Loucy (cell line): ENCODE data around the gene BORCS6.

Experiments used
- H2AFZ ChIP-seq: fragments of 200-600 bp; sonication (generic); 2 replicates; pipeline ENCODE4 v1.6.0; 2016; ENCODE audit warnings: antibody characterized with exemption, mild to moderate bottlenecking, low read length, moderate library complexity
- H3F3A ChIP-seq: fragments of 200-600 bp; 2 replicates; pipeline ENCODE4 v1.6.0; 2016; ENCODE audit warnings: antibody characterized with exemption, low read depth, mild to moderate bottlenecking
- H3K27me3 ChIP-seq: fragments of 200-600 bp; sonication (generic); 2 replicates; pipeline ENCODE4 v1.6.1; 2014; ENCODE audit warnings: low read length, mild to moderate bottlenecking; ENCODE audit not compliant: insufficient read depth, poor library complexity, severe bottlenecking
- H3K36me3 ChIP-seq: fragments of 200-600 bp; sonication (generic); 2 replicates; pipeline ENCODE4 v1.6.1; 2016; ENCODE audit warnings: low read length; ENCODE audit not compliant: insufficient read depth
- H3K4me1 ChIP-seq: fragments of 200-600 bp; sonication (generic); 2 replicates; pipeline ENCODE4 v1.5.1; 2014; ENCODE audit warnings: low read length, mild to moderate bottlenecking; ENCODE audit not compliant: insufficient read depth, poor library complexity, severe bottlenecking
- H3K4me2 ChIP-seq: fragments of 200-600 bp; sonication (generic); 2 replicates; pipeline ENCODE4 v1.6.0; 2014; ENCODE audit warnings: antibody characterized with exemption, low read length, low read depth, mild to moderate bottlenecking; ENCODE audit not compliant: poor library complexity, severe bottlenecking
- H3K4me3 ChIP-seq: fragments of 200-600 bp; sonication (generic); 2 replicates; pipeline ENCODE4 v1.5.1; 2014; ENCODE audit warnings: low read length, mild to moderate bottlenecking, mixed read lengths; ENCODE audit not compliant: poor library complexity, severe bottlenecking
- H3K79me2 ChIP-seq: fragments of 200-600 bp; sonication (generic); 2 replicates; pipeline ENCODE4 v1.6.1; 2014; ENCODE audit warnings: low read length; ENCODE audit not compliant: insufficient read depth
- H3K9ac ChIP-seq: fragments of 200-600 bp; sonication (generic); 2 replicates; pipeline ENCODE4 v1.6.0; 2014; ENCODE audit warnings: mild to moderate bottlenecking, low read depth, low read length, moderate library complexity; ENCODE audit not compliant: poor library complexity, severe bottlenecking
- H3K9me2 ChIP-seq: fragments of 200-600 bp; sonication (generic); replicated peaks from 2 replicates; pipeline ENCODE4 v1.6.1; 2016; ENCODE audit warnings: low read depth, low read length, mixed read lengths
- H3K9me3 ChIP-seq: fragments of 200-600 bp; sonication (generic); 2 replicates; pipeline ENCODE4 v1.6.1; 2014; ENCODE audit warnings: mild to moderate bottlenecking, antibody characterized with exemption, low read length, low read depth; ENCODE audit not compliant: insufficient read depth
- H4K20me1 ChIP-seq: fragments of 200-600 bp; sonication (generic); 2 replicates; pipeline ENCODE4 v1.6.0; 2014; ENCODE audit warnings: antibody characterized with exemption, low read length, mild to moderate bottlenecking; ENCODE audit not compliant: insufficient read depth, poor library complexity, severe bottlenecking
- EZH2phosphoT487 ChIP-seq: fragments of 200-600 bp; IDR thresholded peaks from 2 replicates; pipeline ENCODE4 v1.6.1; 2018; ENCODE audit warnings: antibody characterized with exemption, mild to moderate bottlenecking, moderate library complexity, borderline replicate concordance
- TF ChIP-seq, protein P1 (sequence below): fragments of 200-600 bp; sonication (generic); conservative IDR thresholded peaks from 2 replicates; pipeline ENCODE4 v1.5.1; 2014; ENCODE audit warnings: mild to moderate bottlenecking, antibody characterized with exemption, low read length

Gene BORCS6

DNA sequence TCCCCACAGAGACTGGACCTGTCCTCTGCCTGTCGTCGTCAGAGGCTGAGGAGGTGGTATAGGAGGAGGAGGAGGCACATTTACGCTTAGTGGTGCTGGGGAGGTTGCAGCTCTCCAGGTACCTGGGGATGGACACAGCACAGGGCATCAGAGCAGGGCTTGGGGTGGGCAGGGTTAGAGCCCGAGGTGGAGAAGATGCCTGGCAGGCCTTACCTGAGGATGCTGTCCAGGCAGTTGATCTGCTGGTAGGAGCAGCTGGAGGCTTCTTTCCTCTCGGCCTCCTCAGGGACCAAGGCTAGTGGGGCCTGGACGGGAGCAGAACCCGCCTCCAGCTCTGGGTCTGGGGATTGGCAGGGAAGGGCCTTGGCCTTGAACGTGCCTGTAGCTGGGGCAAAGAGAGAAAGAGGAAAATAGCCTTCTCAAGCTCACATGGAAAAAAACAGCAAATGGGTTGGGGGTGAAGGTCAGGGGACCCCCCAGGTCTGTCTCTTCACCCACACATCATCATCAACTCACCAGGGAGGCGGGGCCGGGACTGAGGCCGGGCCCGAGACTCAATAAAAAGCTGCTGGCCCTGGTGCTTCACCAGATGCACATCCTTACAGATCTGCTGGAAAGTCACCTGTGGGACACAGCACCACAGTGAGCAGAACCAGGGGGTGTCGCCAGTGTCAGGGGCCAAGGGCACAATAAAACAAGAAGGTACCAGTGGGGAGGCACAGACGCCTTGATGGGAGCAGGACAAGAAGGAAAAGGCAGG is 43.4 kb downstream of the BORCS6 start:
- H3K79me2 ChIP-seq: peaks cover 11% of the 10 kb centered on the region; the same call in 1 of the 2 replicates
- H2AFZ ChIP-seq: no peak overlapping the region
- no peaks in the 10 kb centered on the region for H3K27me3 ChIP-seq
- no peak overlapping the region for H3K4me2 ChIP-seq
- no peak overlapping the region for H3K4me3 ChIP-seq
- H4K20me1 ChIP-seq: peaks cover 12% of the 10 kb centered on the region
- H3K9ac ChIP-seq: no peak overlapping the region
- H3K36me3 ChIP-seq: peaks cover 35% of the 10 kb centered on the region; the same call in 1 of the 2 replicates
- H3K9me2 ChIP-seq: no peaks in the 10 kb centered on the region
- no peak for TF ChIP-seq EZH2phosphoT487
- TF ChIP-seq, protein P1, sequence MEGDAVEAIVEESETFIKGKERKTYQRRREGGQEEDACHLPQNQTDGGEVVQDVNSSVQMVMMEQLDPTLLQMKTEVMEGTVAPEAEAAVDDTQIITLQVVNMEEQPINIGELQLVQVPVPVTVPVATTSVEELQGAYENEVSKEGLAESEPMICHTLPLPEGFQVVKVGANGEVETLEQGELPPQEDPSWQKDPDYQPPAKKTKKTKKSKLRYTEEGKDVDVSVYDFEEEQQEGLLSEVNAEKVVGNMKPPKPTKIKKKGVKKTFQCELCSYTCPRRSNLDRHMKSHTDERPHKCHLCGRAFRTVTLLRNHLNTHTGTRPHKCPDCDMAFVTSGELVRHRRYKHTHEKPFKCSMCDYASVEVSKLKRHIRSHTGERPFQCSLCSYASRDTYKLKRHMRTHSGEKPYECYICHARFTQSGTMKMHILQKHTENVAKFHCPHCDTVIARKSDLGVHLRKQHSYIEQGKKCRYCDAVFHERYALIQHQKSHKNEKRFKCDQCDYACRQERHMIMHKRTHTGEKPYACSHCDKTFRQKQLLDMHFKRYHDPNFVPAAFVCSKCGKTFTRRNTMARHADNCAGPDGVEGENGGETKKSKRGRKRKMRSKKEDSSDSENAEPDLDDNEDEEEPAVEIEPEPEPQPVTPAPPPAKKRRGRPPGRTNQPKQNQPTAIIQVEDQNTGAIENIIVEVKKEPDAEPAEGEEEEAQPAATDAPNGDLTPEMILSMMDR: no peak
- H3F3A ChIP-seq: no peaks in the 10 kb centered on the region
- peaks cover 10% of the 10 kb centered on the region for H3K4me1 ChIP-seq
- H3K9me3 ChIP-seq: no peaks in the 10 kb centered on the region

DNA sequence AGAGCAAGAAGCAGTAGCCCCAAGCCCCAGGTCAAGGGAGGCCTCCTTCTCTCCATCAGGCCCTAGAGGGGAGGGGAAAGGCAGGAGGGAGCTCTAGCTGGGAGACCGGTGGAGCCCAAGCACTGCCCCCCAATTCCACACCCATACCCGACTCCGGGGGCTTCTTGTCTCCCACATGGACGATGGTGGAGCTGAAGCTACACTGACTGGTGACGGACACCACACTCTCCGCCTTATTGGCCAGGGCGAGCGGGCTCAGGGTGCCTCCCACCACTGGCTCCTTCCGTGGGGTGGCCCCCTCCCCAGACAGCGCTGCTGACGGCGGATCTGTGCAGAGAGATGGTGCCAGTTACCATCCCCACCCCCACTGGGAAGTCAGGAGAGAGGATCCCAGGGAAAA is 44.2 kb downstream of the BORCS6 start:
- peaks cover 9% of the 10 kb centered on the region; the same call in 1 of the 2 replicates for H3K79me2 ChIP-seq
- no peak overlapping the region for H2AFZ ChIP-seq
- peaks cover 6% of the 10 kb centered on the region for H3K4me1 ChIP-seq
- H3K4me3 ChIP-seq: no peak overlapping the region
- TF ChIP-seq, protein P1: no peak
- no peak for TF ChIP-seq EZH2phosphoT487
- H3K27me3 ChIP-seq: no peaks in the 10 kb centered on the region
- H3K9ac ChIP-seq: no peak overlapping the region
- H3K9me2 ChIP-seq: no peaks in the 10 kb centered on the region
- no peaks in the 10 kb centered on the region for H3K9me3 ChIP-seq
- H3F3A ChIP-seq: no peaks in the 10 kb centered on the region
- no peak overlapping the region for H3K4me2 ChIP-seq
- peaks cover 41% of the 10 kb centered on the region; the same call in 1 of the 2 replicates for H3K36me3 ChIP-seq
- H4K20me1 ChIP-seq: peaks cover 8% of the 10 kb centered on the region

DNA sequence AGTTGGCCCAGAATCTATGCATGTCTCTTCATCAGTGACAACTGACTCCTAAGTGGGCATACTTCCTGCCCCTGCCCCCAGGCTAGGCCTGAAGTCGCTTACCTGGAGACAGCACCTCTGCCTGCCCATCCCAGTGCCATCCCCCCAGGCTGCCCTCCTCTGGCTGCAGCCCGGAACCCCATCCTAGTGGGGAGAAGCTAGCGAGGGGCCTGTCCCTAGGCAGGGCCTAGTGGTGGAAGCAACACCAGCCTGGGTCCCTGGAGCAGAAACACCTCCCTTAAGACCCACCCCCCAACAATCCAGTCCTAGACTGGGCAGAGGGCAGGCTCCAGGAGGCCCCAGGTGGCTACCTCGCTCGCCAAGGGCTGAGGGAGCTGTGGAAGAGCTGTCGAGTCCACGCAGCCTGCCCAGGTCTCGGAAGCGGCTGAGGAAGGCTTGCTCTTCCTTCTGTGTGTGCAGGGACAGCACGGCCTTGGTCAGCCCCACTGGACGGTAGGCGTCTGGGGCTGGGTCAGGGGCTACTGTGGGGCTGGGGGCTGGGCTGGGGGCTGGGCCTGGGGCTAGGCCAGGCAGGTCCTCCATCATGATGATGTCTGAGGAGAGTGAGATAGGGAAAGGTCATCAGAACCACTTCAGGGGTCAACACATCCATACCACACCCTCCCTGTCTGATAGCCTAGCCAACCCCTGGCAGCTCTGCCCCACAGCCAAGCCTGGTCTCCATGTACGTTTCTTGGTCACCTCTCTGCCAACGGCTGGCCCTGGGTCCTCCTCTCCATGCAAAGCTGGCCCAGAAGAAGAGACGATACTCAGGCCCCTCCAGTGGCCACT is 45.4 kb downstream of the BORCS6 start:
- H3K27me3 ChIP-seq: no peaks in the 10 kb centered on the region
- no peaks in the 10 kb centered on the region for H4K20me1 ChIP-seq
- no peak for TF ChIP-seq EZH2phosphoT487
- no peak overlapping the region for H3K4me3 ChIP-seq
- no peaks in the 10 kb centered on the region for H3K79me2 ChIP-seq
- no peak overlapping the region for H3K4me2 ChIP-seq
- peaks cover 3% of the 10 kb centered on the region for H3K4me1 ChIP-seq
- no peaks in the 10 kb centered on the region; the same call in 1 of the 2 replicates for H3F3A ChIP-seq
- H3K9me3 ChIP-seq: no peaks in the 10 kb centered on the region
- no peak overlapping the region for H2AFZ ChIP-seq
- no peaks in the 10 kb centered on the region for H3K9me2 ChIP-seq
- H3K36me3 ChIP-seq: peaks cover 39% of the 10 kb centered on the region; the same call in 1 of the 2 replicates
- no peak overlapping the region for H3K9ac ChIP-seq
